Measurements from ENCODE around the gene HPGD.

DNA sequence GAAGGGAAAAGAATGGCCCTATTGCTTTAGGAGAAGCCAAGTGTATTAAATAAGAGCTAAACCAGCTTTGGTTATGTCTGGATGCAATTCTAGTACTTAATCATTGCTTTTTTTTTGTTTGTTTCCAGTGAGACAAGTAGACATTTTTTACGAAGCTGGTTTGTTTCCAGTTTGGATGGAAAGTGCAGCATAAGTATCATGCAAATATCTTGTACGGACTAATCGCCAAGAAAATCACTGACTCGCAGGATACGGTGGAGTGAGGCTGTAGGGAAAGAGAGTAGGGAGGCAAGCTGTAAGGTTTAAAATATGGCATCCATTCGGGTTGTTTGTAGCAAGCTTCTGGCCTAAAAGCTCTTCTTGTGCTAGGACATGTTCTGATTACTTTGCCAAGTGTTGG is 64.8 kb downstream of the HPGD start:
- TF ChIP-seq, protein P1, sequence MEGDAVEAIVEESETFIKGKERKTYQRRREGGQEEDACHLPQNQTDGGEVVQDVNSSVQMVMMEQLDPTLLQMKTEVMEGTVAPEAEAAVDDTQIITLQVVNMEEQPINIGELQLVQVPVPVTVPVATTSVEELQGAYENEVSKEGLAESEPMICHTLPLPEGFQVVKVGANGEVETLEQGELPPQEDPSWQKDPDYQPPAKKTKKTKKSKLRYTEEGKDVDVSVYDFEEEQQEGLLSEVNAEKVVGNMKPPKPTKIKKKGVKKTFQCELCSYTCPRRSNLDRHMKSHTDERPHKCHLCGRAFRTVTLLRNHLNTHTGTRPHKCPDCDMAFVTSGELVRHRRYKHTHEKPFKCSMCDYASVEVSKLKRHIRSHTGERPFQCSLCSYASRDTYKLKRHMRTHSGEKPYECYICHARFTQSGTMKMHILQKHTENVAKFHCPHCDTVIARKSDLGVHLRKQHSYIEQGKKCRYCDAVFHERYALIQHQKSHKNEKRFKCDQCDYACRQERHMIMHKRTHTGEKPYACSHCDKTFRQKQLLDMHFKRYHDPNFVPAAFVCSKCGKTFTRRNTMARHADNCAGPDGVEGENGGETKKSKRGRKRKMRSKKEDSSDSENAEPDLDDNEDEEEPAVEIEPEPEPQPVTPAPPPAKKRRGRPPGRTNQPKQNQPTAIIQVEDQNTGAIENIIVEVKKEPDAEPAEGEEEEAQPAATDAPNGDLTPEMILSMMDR (IDR thresholded peaks at IDR 0.05) = no peak
- TF ChIP-seq POLR2A (IDR thresholded peaks at IDR 0.05; ENCODE audit: low read depth) (no peak), EP300 (IDR thresholded peaks at IDR 0.05) (no peak)
